Neural crest cell (in vitro differentiated cells): ENCODE data around the gene ZDHHC21. TPM values are rescaled to one million over a fixed set of nuclear protein-coding genes. Genes with fewer than 3 reads are reported as not detected.
"Not testable (repeated sequence)": the region's sequence is repeated elsewhere in the genome, so short reads cannot be mapped to it uniquely, and the experiment has no call there.

Experiments used
- DNase-seq: peaks from one replicate; pipeline ENCODE4 v3.0.0; 2021; ENCODE audit warnings: low read depth, mixed read lengths, low spot score
- H3K27ac Mint-ChIP-seq: one replicate; pipeline ENCODE4 v1.8.0; 2021; ENCODE audit warnings: mild to moderate bottlenecking, mixed read lengths; ENCODE audit not compliant: unreplicated experiment
- H3K27me3 Mint-ChIP-seq: 2 replicates; pipeline ENCODE4 v1.8.0; 2021; ENCODE audit warnings: low read depth, mild to moderate bottlenecking, mixed read lengths
- H3K36me3 Mint-ChIP-seq: 2 replicates; pipeline ENCODE4 v1.8.0; 2021; ENCODE audit warnings: low read depth, mild to moderate bottlenecking, mixed read lengths
- H3K4me1 Mint-ChIP-seq: 2 replicates; pipeline ENCODE4 v1.8.0; 2021; ENCODE audit warnings: mixed read lengths
- H3K4me3 Mint-ChIP-seq: one replicate; pipeline ENCODE4 v1.8.0; 2021; ENCODE audit warnings: mild to moderate bottlenecking, mixed read lengths
- H3K9me3 Mint-ChIP-seq: 2 replicates; pipeline ENCODE4 v1.8.0; 2021; ENCODE audit warnings: mixed read lengths
- CTCF ChIP-seq: fragments of 200-600 bp; sonication (generic); conservative IDR thresholded peaks from 2 replicates; pipeline ENCODE4 v1.5.0; 2021; ENCODE audit warnings: antibody characterized with exemption, mild to moderate bottlenecking
- total RNA-seq: library from RNA; stranded (reverse); gene quantifications from 2 replicates; pipeline ENCODE4 v1.2.1, GENCODE V29; 2021

The ZDHHC21 gene
- total RNA-seq, 1 donor from 2014 or later = 13.2 TPM

GRCh38 chr9:14692470-14693250, 572 bp downstream of the ZDHHC21 start:
- Mint-ChIP-seq H3K36me3 (peaks cover 2% of the 10 kb centered on the region), H3K27me3 (no peaks in the 10 kb centered on the region), H3K4me3 (peak overlapping the region; percentile 97), H3K9me3 (no peaks in the 10 kb centered on the region), H3K27ac (peak overlapping the region; percentile 83), H3K4me1 (peaks cover 28% of the 10 kb centered on the region)
- no peak for TF ChIP-seq CTCF
- DNase-seq = peak; percentile 8

GRCh38 chr9:14690948-14691730, 2.1 kb downstream of the ZDHHC21 start:
- Mint-ChIP-seq H3K36me3 (peaks cover 5% of the 10 kb centered on the region), H3K9me3 (no peaks in the 10 kb centered on the region), H3K4me1 (peaks cover 28% of the 10 kb centered on the region), H3K27ac (no peak overlapping the region), H3K27me3 (no peaks in the 10 kb centered on the region), H3K4me3 (peak overlapping the region; percentile 75)
- no peak for TF ChIP-seq CTCF
- no peak for DNase-seq

- Mint-ChIP-seq H3K4me1 (peaks cover 14% of the 10 kb centered on the region), H3K27me3 (no peaks in the 10 kb centered on the region), H3K4me3 (no peak overlapping the region), H3K9me3 (no peaks in the 10 kb centered on the region), H3K36me3 (peaks cover 20% of the 10 kb centered on the region), H3K27ac (no peak overlapping the region)
- DNase-seq = no peak
- no peak for TF ChIP-seq CTCF
Observed at GRCh38 chr9:14687042-14687719, 6.1 kb downstream of the ZDHHC21 start.

- TF ChIP-seq CTCF = no peak
- DNase-seq = no peak
- Mint-ChIP-seq H3K36me3 (peaks cover 29% of the 10 kb centered on the region), H3K4me3 (no peak overlapping the region), H3K27me3 (no peaks in the 10 kb centered on the region), H3K27ac (no peak overlapping the region), H3K4me1 (peaks cover 4% of the 10 kb centered on the region), H3K9me3 (no peaks in the 10 kb centered on the region)
Observed at GRCh38 chr9:14686168-14686567, 7.1 kb downstream of the ZDHHC21 start.

GRCh38 chr9:14682616-14683015, 10.6 kb downstream of the ZDHHC21 start:
- H3K36me3 Mint-ChIP-seq = peaks cover 30% of the 10 kb centered on the region
- H3K4me1 Mint-ChIP-seq, H3K4me3 Mint-ChIP-seq, H3K9me3 Mint-ChIP-seq, H3K27ac Mint-ChIP-seq, H3K27me3 Mint-ChIP-seq, DNase-seq: not testable (repeated sequence)
